HT-29 (cell line): ENCODE results near the gene CELSR1. TPM values are rescaled to one million over a fixed set of nuclear protein-coding genes. Genes with fewer than 3 reads are reported as not detected.

ENCODE experiments used
- DNase-seq: peaks from one replicate; pipeline ENCODE4 v3.0.0-alpha.2; 2015; ENCODE audit warnings: low spot score
- total RNA-seq: library from RNA; depleted of rRNA; stranded (reverse); fragments of >200 nt; shearing (Covaris generic); gene quantifications from 2 replicates; pipeline ENCODE4 v1.2.3, GENCODE V29; 2014

CELSR1 gene
- total RNA-seq, 1 experiment from 2014 or later: 6.8 TPM

DNA sequence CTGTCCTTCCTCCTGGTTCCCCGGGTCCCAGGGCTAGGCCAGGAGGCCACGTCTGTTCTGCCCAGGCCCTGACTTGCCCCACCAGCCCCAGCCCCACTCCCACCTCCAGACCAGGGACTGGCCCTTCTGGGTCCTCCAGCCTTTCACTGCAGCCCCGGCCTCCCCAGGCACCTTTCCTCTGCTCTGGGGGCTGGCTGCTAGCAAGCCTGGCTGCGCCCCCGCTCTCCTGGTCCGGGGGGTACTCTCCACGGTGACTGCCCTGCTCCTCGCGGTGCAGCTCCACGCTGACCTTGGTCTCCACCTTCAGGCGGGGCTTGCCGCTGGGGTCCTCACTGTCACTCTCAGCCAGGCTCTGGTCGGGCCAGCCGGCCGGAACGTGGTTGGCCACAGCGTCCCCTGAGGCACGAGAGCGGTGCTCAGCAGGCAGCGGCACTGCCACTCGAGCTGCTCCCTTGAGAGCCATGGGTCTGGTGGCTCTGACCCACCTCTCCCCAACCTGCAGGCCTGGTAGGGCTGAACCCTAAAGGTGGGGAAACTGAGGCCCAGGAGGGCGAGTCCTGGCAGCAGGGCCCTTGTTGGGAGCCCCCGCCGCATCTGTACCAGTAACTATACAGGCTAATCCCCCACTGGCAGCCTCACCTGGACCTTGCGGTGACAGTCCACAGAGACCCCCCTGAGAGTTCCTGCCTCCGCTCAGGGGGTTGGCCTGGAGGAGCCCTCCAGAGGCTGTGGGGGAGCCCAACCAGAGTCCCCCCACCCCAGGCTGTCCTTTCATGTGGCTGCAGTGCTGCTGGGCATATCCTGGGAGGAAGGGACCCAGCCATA, 172.9 kb downstream of the CELSR1 start:
- DNase-seq: no peak

DNA sequence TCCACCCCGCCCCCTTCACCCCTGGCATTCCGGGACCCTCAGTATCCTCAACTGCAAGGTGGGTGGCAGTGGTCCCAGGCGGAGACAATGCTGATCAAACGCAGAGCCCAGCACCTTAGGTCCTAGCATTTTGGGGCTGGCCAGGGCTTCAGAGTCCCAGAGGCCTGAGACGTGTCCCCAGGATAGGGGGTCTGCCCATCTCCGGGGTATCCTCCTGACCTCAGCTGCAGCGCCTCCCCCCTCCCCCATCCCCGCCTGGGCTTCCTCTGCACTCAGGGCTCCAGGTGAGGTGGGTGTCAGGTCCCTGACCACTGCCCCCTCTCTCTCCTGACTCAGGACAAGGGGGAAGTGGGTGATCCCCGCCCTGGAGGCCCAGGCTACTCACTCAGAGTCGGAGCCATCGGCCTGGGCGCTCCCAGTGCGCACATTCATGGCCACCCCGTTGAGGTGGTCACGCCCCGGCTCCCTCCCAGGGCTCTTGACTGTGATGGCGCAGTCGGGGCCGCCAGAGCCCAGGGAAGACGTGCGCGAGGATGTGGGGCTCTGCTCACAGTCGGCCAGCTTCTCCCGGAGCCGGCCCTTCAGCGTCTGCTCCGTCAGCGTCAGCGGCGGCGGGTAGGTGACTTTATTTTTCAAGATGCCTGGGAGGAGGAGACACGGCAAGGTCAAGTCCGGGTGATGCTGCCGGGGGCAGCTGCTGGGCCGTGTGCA, 173.7 kb downstream of the CELSR1 start:
- no peak for DNase-seq

- DNase-seq: no peak
Observed at GRCh38 chr22:46362934-46363515, 174.4 kb downstream of the CELSR1 start.

- DNase-seq: no peak
Observed at GRCh38 chr22:46362203-46362933, 175.1 kb downstream of the CELSR1 start.

DNA sequence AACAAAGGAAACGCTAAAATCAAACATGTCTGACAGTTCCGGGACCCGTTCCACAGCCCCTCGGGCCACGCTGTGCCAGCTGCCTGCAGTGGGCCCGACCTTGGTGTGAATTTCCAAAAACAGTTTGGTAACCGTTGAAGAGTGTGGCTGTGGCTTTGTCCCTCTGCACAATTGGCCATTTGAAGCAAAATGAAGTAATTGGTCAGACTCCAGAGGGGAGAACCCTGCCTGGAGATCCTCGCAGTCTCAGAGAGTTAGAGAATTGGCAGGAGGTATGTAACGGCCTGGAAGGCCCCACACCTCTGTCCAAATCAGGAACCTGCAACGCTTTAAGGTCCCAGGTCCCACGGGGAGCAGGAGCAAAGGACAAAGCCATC, 175.6 kb downstream of the CELSR1 start:
- DNase-seq: no peak

DNA sequence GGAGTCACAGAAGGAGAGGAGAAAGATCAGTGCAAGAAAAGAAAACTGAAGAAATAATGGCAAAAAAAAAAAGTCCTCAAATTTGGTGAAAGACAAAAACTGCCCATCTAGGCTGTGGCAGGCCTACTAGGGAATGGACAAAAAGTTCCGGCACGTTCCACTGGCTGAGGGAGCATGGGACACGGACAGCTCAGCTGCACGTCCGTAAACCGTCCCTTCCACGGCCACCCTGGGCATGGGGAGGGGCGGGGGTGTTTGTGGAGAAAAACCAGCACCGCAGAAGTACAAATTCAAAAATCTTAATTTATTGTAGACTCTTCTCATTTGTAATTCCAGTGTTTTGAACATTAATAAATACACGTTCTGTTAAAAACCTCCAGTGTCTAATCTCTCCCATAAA, 176.5 kb downstream of the CELSR1 start:
- DNase-seq: no peak

DNA sequence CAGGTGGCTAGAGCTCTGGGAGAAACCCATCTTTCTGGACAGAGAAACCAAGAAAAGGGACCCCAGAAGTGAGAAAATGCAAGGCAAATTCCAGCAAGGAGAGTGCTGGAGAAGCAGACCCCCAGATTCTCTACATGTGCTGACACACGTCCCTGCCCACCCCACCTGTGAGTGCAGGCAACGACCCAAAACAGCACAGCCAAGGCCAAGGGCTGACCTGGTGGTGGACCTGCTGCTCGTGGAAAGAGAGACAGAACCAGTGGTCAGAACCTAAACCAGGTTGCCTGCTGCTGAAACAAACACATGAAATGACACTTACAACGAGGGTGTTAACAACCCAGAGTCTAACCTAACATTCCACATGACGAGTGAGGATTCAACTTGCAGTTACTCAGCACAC, 177.3 kb downstream of the CELSR1 start:
- DNase-seq: no peak

DNA sequence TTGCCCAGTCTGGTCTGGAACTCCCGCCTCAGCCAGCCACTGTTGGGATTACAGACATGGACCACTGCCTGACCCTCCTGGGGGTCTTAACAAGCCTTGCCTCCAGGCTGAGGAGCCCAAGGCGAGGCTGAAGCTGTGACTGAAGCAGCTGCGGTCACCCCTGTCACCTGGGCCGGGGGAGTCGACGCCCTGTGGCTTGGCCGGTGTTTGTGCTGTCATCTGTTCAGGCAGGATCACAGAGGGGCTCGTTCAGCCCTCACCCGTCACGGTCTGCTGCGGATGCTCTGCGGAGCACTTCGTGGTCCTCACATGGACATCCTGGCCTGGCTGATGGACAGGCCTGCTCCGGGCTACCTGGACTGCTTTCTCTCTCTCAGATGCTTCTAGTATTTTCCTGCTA, 178.1 kb downstream of the CELSR1 start:
- no peak for DNase-seq

DNA sequence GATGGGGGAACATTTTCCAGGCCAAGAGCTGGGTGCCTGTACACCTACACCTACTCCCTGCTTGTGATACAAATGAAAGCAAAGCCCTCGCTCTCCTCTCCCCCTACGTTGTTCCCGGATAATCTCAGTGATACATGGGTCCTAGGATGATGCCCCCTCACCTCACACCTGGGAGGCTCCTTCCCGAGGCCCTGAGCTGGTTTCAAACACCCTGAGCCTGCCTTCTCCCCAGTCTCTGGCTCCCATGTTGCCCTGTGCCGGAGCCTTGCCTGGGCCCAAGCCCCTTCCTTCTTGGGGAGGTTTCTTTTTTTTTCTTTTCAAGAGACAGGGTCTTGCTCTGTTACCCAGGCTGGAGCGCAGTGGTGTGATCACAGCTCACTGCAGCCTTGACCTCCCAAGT, 178.7 kb downstream of the CELSR1 start:
- no peak for DNase-seq

- DNase-seq: no peak
Observed at GRCh38 chr22:46357711-46358520, 179.5 kb downstream of the CELSR1 start.

DNA sequence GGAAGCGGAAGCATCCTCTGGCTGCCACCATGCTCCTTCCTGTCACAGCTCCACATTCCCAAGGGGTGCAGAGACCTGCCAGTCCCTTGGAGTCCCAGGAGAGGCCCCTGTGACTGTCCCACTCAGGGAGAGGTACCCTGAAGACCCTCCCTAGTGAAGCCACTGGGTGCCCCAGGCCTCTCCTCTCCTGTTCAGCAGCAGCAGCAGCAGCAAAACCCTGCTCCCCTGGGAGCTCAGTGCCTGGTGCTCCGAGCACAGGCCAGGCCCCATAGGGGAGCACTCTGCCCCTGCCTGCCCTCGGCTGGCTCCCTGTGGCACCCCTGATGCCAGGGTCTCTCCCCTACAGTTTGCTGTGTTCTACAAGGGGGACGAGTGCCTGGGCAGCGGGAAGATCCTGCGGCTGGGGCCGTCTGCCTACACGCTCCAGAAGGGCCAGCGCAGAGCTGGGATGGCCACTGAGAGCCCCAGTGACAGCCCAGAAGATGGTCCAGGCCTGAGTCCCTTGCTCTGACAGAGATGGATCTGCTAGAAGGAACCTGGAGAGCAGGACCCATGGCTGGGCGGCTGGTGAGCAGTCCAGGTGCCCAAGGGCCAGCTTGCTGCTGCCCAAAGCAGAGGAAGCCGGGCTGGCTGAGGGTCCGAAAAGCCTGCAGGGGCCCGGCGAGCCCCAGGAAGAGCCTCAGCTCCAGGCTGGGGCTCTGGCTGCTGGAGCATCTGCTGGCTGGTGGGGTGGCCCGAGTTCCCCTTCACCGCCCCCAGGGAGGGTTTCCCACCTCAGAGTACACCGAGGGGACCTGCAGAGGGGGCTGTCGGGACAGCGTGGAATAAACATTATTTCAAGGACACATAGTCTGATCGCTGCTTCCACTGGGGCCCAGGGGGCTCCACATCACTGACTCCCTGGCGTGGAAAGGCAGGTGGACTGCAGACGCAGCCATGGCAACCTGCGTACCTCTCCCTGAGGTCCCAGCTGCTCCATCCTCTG, 180.6 kb downstream of the CELSR1 start:
- no peak for DNase-seq

GRCh38 chr22:46355996-46356471, 181.4 kb downstream of the CELSR1 start:
- no peak for DNase-seq

DNA sequence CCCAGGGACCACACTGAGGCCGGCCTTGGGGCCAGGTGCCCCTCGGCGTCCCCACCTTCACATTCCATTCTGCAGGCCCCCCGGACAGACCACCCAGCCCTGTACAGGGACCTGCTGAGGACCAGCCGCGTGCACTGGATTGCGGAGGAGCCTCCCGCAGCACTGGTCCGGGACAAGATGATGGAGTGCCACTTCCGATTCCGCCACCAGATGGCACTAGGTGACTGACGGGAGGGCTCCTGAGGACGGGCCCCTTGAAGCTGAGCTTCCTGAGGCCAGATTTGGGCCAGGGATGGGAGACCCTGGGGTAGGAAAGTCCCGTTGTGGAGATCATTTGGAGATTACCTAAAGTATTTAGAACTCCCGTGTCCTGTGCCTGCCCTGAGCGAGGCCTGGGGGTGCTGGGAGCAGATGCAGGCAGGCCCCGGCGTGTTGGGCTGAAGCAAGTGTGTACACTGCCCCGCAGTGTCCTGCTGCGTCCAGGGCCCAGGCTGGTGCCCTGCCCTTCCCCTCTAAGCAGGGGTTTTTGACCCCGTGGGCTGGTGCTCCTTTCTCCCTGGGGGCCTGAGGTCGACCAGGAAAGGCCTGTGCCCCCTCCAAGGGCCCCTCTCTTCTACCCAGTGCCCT, 181.9 kb downstream of the CELSR1 start:
- peak; percentile 70 for DNase-seq

DNA sequence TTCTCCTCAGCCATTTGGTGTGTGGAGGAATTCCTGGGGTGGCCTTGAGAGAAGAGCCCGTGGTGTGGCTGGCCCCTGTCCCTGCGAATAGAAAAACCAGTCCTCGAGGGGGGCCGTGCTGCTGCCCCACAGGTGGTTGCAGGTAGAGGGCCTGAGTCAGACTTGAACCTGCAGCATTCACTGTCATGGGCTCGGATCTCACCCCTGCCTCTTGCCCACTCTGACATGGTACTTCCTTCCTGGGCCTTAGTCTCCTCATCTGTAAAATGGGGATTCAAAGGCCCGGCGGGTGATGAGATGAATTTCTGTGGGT, 182.5 kb downstream of the CELSR1 start:
- DNase-seq: no peak

GRCh38 chr22:46354176-46354992, 183.0 kb downstream of the CELSR1 start:
- no peak for DNase-seq

DNA sequence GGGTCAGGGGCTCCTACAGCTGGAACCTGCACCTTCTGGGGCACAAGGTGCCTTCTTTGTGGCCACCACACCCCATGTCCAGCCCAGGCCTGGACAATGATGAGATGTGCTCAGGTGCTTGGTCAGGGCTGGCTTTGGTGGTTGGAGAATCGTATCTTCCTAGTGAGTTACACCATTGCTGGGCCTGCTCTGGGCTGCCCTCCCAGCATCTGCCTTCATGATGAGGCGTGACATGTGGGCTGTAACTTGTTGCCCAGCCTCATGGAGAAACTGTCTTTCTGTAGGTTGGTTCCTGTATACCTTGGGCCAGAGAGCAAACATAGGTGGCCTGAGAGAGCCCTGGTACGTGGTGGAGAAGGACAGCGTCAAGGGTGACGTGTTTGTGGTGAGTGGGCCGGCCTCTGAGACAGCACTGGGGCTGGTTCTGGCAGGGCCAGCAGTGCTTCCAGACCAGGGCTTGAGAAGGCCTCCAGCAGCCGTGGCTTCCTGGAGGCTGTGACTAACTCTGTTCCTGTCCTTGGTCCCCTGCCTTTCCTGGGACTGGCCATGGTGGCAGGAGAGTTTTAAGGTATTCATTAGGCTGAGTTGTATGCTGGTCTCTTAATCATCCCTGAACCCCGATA, 183.8 kb downstream of the CELSR1 start:
- no peak for DNase-seq

- peak; percentile 81 for DNase-seq
Observed at GRCh38 chr22:46352691-46353386, 184.6 kb downstream of the CELSR1 start.

GRCh38 chr22:46352276-46352675, 185.1 kb downstream of the CELSR1 start:
- DNase-seq: no peak
